Measurements from ENCODE around the gene CHST13.

DNA sequence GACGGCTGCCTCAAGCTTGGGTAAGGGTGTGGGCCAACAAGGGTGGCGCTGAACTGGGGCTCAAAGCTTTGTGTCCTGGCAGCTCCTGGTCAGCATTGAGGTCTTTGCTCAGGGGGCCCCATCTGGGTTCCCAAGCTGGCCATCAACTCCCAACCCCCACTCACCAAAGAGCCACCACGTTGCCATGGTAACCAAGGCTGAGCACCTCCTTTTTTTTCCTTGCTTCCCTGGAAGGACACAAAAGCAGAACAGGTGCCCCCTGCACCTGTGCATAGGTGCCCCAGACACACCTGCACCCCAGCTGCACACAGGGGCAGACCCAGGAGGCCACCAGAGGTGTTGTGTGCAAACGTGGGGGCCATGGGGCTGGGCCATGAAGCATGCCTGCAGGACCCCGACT, 22.9 kb upstream of the CHST13 start:
- TF ChIP-seq POLR2A (IDR thresholded peaks at IDR 0.05; ENCODE audit: low read depth, low read length) (no peak), MYC (IDR thresholded peaks at IDR 0.05; ENCODE audit: low read depth, low read length) (no peak)

All from endothelial cell of umbilical vein (primary cell).